Muscle of arm (tissue), 14 donors: ENCODE data around the gene ACLY. TPM values are rescaled to one million over a fixed set of nuclear protein-coding genes. Genes with fewer than 3 reads are reported as not detected.

Experiments
- DNase-seq: peaks from one replicate; pipeline ENCODE4 v3.0.0-alpha.2; 2013
- long read RNA-seq, 11 donors: transcript quantifications; one replicate each; lab custom pipeline, GENCODE V29; 2026
- polyA plus RNA-seq, 12 donors: library from polyadenylated mRNA; unstranded; fragments of 120-200 nt; gene quantifications; one replicate each; pipeline ENCODE4 v1.2.1, GENCODE V29; 2013; ENCODE audit not compliant: insufficient read length in 12 of 12

Gene ACLY
- 10 to 100 TPM in 11 of 12 donors, not detected in 1; 43.2 to 72.6 (median 52.8) TPM for polyA plus RNA-seq
- long read RNA-seq, donor 1, full-length matches to known transcripts = 1 of 13 reads
- long read RNA-seq, donor 1, partial matches to known transcripts = 12 of 13 reads
- long read RNA-seq, donor 1, other reads (novel, unspliced or antisense) = 0 of 13 reads
- long read RNA-seq, donor 2, partial matches to known transcripts = 7 of 7 reads
- long read RNA-seq, donor 2, other reads (novel, unspliced or antisense) = 0 of 7 reads
- long read RNA-seq, donor 3, full-length matches to known transcripts = 1 of 1 reads
- long read RNA-seq, donor 3, partial matches to known transcripts = 0 of 1 reads
- long read RNA-seq, donor 3, other reads (novel, unspliced or antisense) = 0 of 1 reads
- long read RNA-seq, donor 4, full-length matches to known transcripts = 1 of 1 reads
- long read RNA-seq, donor 4, partial matches to known transcripts = 0 of 1 reads
- long read RNA-seq, donor 4, other reads (novel, unspliced or antisense) = 0 of 1 reads
- long read RNA-seq, donor 5, full-length matches to known transcripts = 2 of 2 reads
- long read RNA-seq, donor 5, partial matches to known transcripts = 0 of 2 reads
- long read RNA-seq, donor 5, other reads (novel, unspliced or antisense) = 0 of 2 reads
- long read RNA-seq, donor 6, full-length matches to known transcripts = 2 of 2 reads
- long read RNA-seq, donor 6, partial matches to known transcripts = 0 of 2 reads
- long read RNA-seq, donor 6, other reads (novel, unspliced or antisense) = 0 of 2 reads
- long read RNA-seq, donor 7 = 0 reads
- long read RNA-seq, donor 8, full-length matches to known transcripts = 2 of 2 reads
- long read RNA-seq, donor 8, partial matches to known transcripts = 0 of 2 reads
- long read RNA-seq, donor 8, other reads (novel, unspliced or antisense) = 0 of 2 reads
- long read RNA-seq, donor 9, full-length matches to known transcripts = 2 of 2 reads
- long read RNA-seq, donor 9, partial matches to known transcripts = 0 of 2 reads
- long read RNA-seq, donor 9, other reads (novel, unspliced or antisense) = 0 of 2 reads
- long read RNA-seq, donor 10, full-length matches to known transcripts = 4 of 4 reads
- long read RNA-seq, donor 10, partial matches to known transcripts = 0 of 4 reads
- long read RNA-seq, donor 10, other reads (novel, unspliced or antisense) = 0 of 4 reads
- long read RNA-seq, donor 11, full-length matches to known transcripts = 3 of 3 reads
- long read RNA-seq, donor 11, partial matches to known transcripts = 0 of 3 reads
- long read RNA-seq, donor 11, other reads (novel, unspliced or antisense) = 0 of 3 reads

- DNase-seq = peak; percentile 97
These were observed at the start of gene ACLY for GRCh38 chr17:41918314-41919164. Gene ACLY (minus strand): TSS chr17:41918951. CDS start chr17:41913873, 5,078 bp downstream.

- no peak for DNase-seq
These were observed 49.3 kb upstream of the ACLY start for GRCh38 chr17:41967921-41968578.

GRCh38 chr17:41967141-41967920, 48.6 kb upstream of the ACLY start:
- no peak for DNase-seq

GRCh38 chr17:41966463-41967140, 47.9 kb upstream of the ACLY start, which contains the start of gene CNP:
Gene CNP (plus strand): TSS chr17:41966795. CDS start chr17:41966885, 90 bp downstream.
- DNase-seq = peak; percentile 92

- peak; percentile 26 for DNase-seq
These were observed 47.1 kb upstream of the ACLY start for GRCh38 chr17:41965694-41966462.

GRCh38 chr17:41962768-41963434, 44.1 kb upstream of the ACLY start:
- DNase-seq = peak; percentile 84

- no peak for DNase-seq
These were observed 43.4 kb upstream of the ACLY start for GRCh38 chr17:41962111-41962510.

GRCh38 chr17:41959336-41960095, 40.8 kb upstream of the ACLY start:
- DNase-seq = peak; percentile 32

- no peak for DNase-seq
These were observed 40.2 kb upstream of the ACLY start for GRCh38 chr17:41959030-41959335.

- DNase-seq = no peak
These were observed 39.2 kb upstream of the ACLY start for GRCh38 chr17:41957869-41958439.

- DNase-seq = no peak
These were observed 38.5 kb upstream of the ACLY start for GRCh38 chr17:41957031-41957868.

GRCh38 chr17:41956522-41956921, 37.8 kb upstream of the ACLY start:
- DNase-seq = no peak

GRCh38 chr17:41948762-41949460, 30.2 kb upstream of the ACLY start:
- no peak for DNase-seq

GRCh38 chr17:41944943-41945342, 26.2 kb upstream of the ACLY start:
- no peak for DNase-seq

- DNase-seq = no peak
These were observed 24.7 kb upstream of the ACLY start for GRCh38 chr17:41943492-41943891.
